Transverse colon (tissue), 4 donors: ENCODE data around the gene KCTD11. TPM values are rescaled to one million over a fixed set of nuclear protein-coding genes. Genes with fewer than 3 reads are reported as not detected.

Experiments
- DNase-seq: peaks from one replicate; pipeline ENCODE4 v3.0.0-alpha.2; 2019
- H3K27ac ChIP-seq, 4 donors: fragments of 200-600 bp; sonication (generic); 2 replicates each; pipeline ENCODE4 v1.5.1; 2016 to 2018; ENCODE audit warnings: inconsistent platforms in 4 of 4
- H3K27me3 ChIP-seq: fragments of 200-600 bp; sonication (generic); 2 replicates; pipeline ENCODE4 v1.5.1; 2017; ENCODE audit warnings: inconsistent platforms
- H3K36me3 ChIP-seq, 4 donors: fragments of 200-600 bp; sonication (generic); 2 replicates each; pipeline ENCODE4 v1.5.1; 2017 to 2019; ENCODE audit warnings: inconsistent platforms in 4 of 4
- H3K4me1 ChIP-seq, 4 donors: fragments of 200-600 bp; sonication (generic); 2 replicates each; pipeline ENCODE4 v1.5.1; 2017 to 2020; ENCODE audit warnings: inconsistent platforms in 4 of 4
- H3K4me3 ChIP-seq, 4 donors: fragments of 200-600 bp; sonication (generic); 1 replicate in 1 of 4; 2 replicates in 3 of 4; pipeline versions ENCODE4 v1.5.1 to v1.6.1; 2017 to 2019; ENCODE audit warnings: inconsistent platforms in 4 of 4
- H3K9me3 ChIP-seq, 2 donors: fragments of 200-600 bp; sonication (generic); 2 replicates each; pipeline ENCODE4 v1.5.1; 2017 to 2019; ENCODE audit warnings: inconsistent platforms in 2 of 2
- CTCF ChIP-seq, 5 experiments: fragments of 200-600 bp in 3 of 5; fragments of 450-650 bp in 2 of 5; sonication (generic) in 3 of 5; IDR thresholded peaks; 1 replicate in 2 of 5; 2 replicates in 3 of 5; pipeline ENCODE4 v1.5.1; 2016 to 2017; ENCODE audit warnings: antibody characterized with exemption in 5 of 5, inconsistent platforms in 3 of 5, mild to moderate bottlenecking in 2 of 5, moderate library complexity in 1 of 5
- EP300 ChIP-seq: sonication (generic); formaldehyde crosslinking; IDR thresholded peaks from one replicate; pipeline ENCODE4 v1.6.1; 2017; ENCODE audit warnings: antibody characterized with exemption, low read depth
- POLR2A ChIP-seq: fragments of 450-650 bp; IDR thresholded peaks from one replicate; pipeline ENCODE4 v1.6.1; 2016; ENCODE audit warnings: antibody characterized with exemption, mild to moderate bottlenecking, moderate library complexity
- POLR2AphosphoS5 ChIP-seq, 3 donors: sonication (generic); formaldehyde crosslinking; IDR thresholded peaks; one replicate each; pipeline ENCODE4 v1.6.1; 2016; ENCODE audit warnings: antibody characterized with exemption in 3 of 3
- WGBS, 2 donors: methylation state at CpG; one replicate each; pipeline ENCODE4 v1.1.5; 2018; ENCODE audit warnings: low coverage in 1 of 2; 5-methylcytosine and 5-hydroxymethylcytosine counted together
- in situ Hi-C, 4 donors: fragments of 200-750 bp; cut with MboI; loops; one replicate each; pipeline versions ENCODE4 v1.15.0 to v1.15.1; 2017; ENCODE audit warnings: low sequenced_read_pairs in 3 of 4, low pct_ligation_motif_present in 1 of 4, low pct_unique_long_range_greater_than_20kb in 1 of 4
- intact Hi-C: fragments of 100-400 bp; cut with DNase I; formaldehyde crosslinking; loops from one replicate; pipeline ENCODE4 v1.15.1; 2023; ENCODE audit warnings: low total_unique reads
- small RNA-seq, 4 donors: library from RNA; depleted of rRNA; stranded (forward); fragments of <200 nt; gene quantifications; one replicate each; pipeline ENCODE3, GENCODE V24; 2016
- total RNA-seq, 4 donors: library from RNA; depleted of rRNA; stranded (reverse); fragments of >200 nt; gene quantifications; one replicate each; pipeline ENCODE4 v1.1.0, GENCODE V29; 2016

Gene KCTD11
- total RNA-seq, 4 donors from 2014 or later: 1.2 to 10.8 (median 7.8) TPM

GRCh38 chr17:7403977-7404736, 52.2 kb downstream of the KCTD11 start, which contains the start of gene TMEM256:
Gene TMEM256, minus strand, starts transcription at chr17:7404097. Its CDS starts 13 bp downstream, at chr17:7404084.
- DNase-seq: peak; percentile 99
- H3K27ac ChIP-seq: peak within 1 kb of the TSS; percentile 86 to 98 (median 94)
- peaks cover 13 to 32% (median 22%) of the 10 kb centered on the region in 4 donors for H3K4me1 ChIP-seq
- in situ Hi-C loops (no loop called here), intact Hi-C loops (no loop called here)
- no peaks in the 10 kb centered on the region for H3K9me3 ChIP-seq
- peak in 1 of 5 experiments; percentile 41 for TF ChIP-seq CTCF (IDR thresholded peaks at IDR 0.05)
- TF ChIP-seq POLR2A: peak; percentile 98
- no peak for TF ChIP-seq EP300
- peak; percentile 99 for TF ChIP-seq POLR2AphosphoS5 (IDR thresholded peaks at IDR 0.05)
- 1% methylated on average over 38 of the region's 49 CpGs; no CpG with 5 or more reads in 1 of the 2 donors for WGBS, 2 donors
- H3K36me3 ChIP-seq: no peaks in the 10 kb centered on the region
- H3K4me3 ChIP-seq: peak within 1 kb of the TSS; percentile 50 to 84 (median 66)
- H3K27me3 ChIP-seq: peaks cover 17% of the 10 kb centered on the region

Small RNA genes lying within 50 kb of the gene (small RNA-seq; reads per million reads assigned to genes)
- gene AC026954.2: 0 reads per million in 4 donors

Other genes with a start within 250 kb of the KCTD11 start
- gene ASGR2, start 237.3 kb upstream of the KCTD11 start, total RNA-seq: under 1 TPM in 1 of 4 donors, not detected in 3; 0.32 TPM
- gene ASGR1, start 172.8 kb upstream of the KCTD11 start, total RNA-seq: under 1 TPM in 2 of 4 donors, not detected in 2; 0.48 to 0.82 TPM
- gene DLG4, start 132.3 kb upstream of the KCTD11 start, total RNA-seq: 10 to 100 TPM in 1 of 4 donors, 1 to 10 TPM in 3; 2.4 to 15.7 (median 6.1) TPM
- gene ACADVL, start 132.2 kb upstream of the KCTD11 start, total RNA-seq: 1,000 to 10,000 TPM in 3 of 4 donors, 100 to 1,000 TPM in 1; 877 to 3,047 (median 1,981) TPM
- gene DVL2, start 117.6 kb upstream of the KCTD11 start, total RNA-seq: 100 to 1,000 TPM in 2 of 4 donors, 10 to 100 TPM in 2; 35.9 to 182 (median 69.2) TPM
- gene PHF23, start 112.7 kb upstream of the KCTD11 start, total RNA-seq: 10 to 100 TPM; 20.6 to 33.5 (median 27.8) TPM
- 100 to 1,000 TPM; 209 to 479 (median 394) TPM for gene GABARAP, start 109.7 kb upstream of the KCTD11 start, total RNA-seq
- 100 to 1,000 TPM in 1 of 4 donors, 10 to 100 TPM in 3; 52.3 to 113 (median 60.4) TPM for gene CTDNEP1, start 100.4 kb upstream of the KCTD11 start, total RNA-seq
- gene ELP5, start 99.9 kb upstream of the KCTD11 start, total RNA-seq: 10 to 100 TPM in 3 of 4 donors, 1 to 10 TPM in 1; 4.9 to 36.2 (median 30.3) TPM
- 1,000 to 10,000 TPM in 1 of 4 donors, 100 to 1,000 TPM in 3; 571 to 1,162 (median 940) TPM for gene CLDN7, start 89.7 kb upstream of the KCTD11 start, total RNA-seq
- gene SLC2A4, start 70.4 kb upstream of the KCTD11 start, total RNA-seq: 10 to 100 TPM in 3 of 4 donors, 1 to 10 TPM in 1; 9.7 to 35.5 (median 20.3) TPM
- gene YBX2, start 57.5 kb upstream of the KCTD11 start, total RNA-seq: 100 to 1,000 TPM in 1 of 4 donors, 10 to 100 TPM in 3; 23.1 to 151 (median 43.4) TPM
- 100 to 1,000 TPM in 3 of 4 donors, 10 to 100 TPM in 1; 91.3 to 188 (median 149) TPM for gene EIF5A, start 44.5 kb upstream of the KCTD11 start, total RNA-seq
- 100 to 1,000 TPM in 3 of 4 donors, 10 to 100 TPM in 1; 96.5 to 578 (median 150) TPM for gene GPS2, start 36.8 kb upstream of the KCTD11 start, total RNA-seq
- gene NEURL4, start 22.8 kb upstream of the KCTD11 start, total RNA-seq: 100 to 1,000 TPM in 1 of 4 donors, 10 to 100 TPM in 3; 27.8 to 109 (median 35.0) TPM
- gene ACAP1, start 15.6 kb upstream of the KCTD11 start, total RNA-seq: 10 to 100 TPM in 2 of 4 donors, 1 to 10 TPM in 2; 4.8 to 21.0 (median 10.0) TPM
- gene TMEM95, start 3.0 kb downstream of the KCTD11 start, total RNA-seq: not detected
- 100 to 1,000 TPM in 1 of 4 donors, 10 to 100 TPM in 3; 38.9 to 110 (median 53.2) TPM for gene TNK1, start 28.9 kb downstream of the KCTD11 start, total RNA-seq
- 10 to 100 TPM; 13.2 to 32.4 (median 18.4) TPM for gene PLSCR3, start 42.4 kb downstream of the KCTD11 start, total RNA-seq
- gene TMEM256, start 51.9 kb downstream of the KCTD11 start, total RNA-seq: 100 to 1,000 TPM in 2 of 4 donors, 10 to 100 TPM in 1, 1 to 10 TPM in 1; 10.0 to 129 (median 85.6) TPM
- gene NLGN2, start 55.7 kb downstream of the KCTD11 start, total RNA-seq: 10 to 100 TPM in 1 of 4 donors, 1 to 10 TPM in 3; 2.2 to 12.3 (median 3.9) TPM
- gene SPEM1, start 68.2 kb downstream of the KCTD11 start, total RNA-seq: not detected
- gene SPEM2, start 73.5 kb downstream of the KCTD11 start, total RNA-seq: not detected
- gene SPEM3, start 76.7 kb downstream of the KCTD11 start, total RNA-seq: not detected
- 10 to 100 TPM in 3 of 4 donors, 1 to 10 TPM in 1; 8.8 to 26.1 (median 16.3) TPM for gene TMEM102, start 83.3 kb downstream of the KCTD11 start, total RNA-seq
- 1 to 10 TPM in 3 of 4 donors, not detected in 1; 1.6 to 2.4 (median 1.9) TPM for gene FGF11, start 87.3 kb downstream of the KCTD11 start, total RNA-seq
- 10 to 100 TPM in 1 of 4 donors, 1 to 10 TPM in 2, not detected in 1; 5.8 to 10.3 (median 8.9) TPM for gene CHRNB1, start 92.9 kb downstream of the KCTD11 start, total RNA-seq
- 10 to 100 TPM; 18.3 to 48.6 (median 23.2) TPM for gene ZBTB4, start 127.5 kb downstream of the KCTD11 start, total RNA-seq
- not detected for gene SLC35G6, start 129.3 kb downstream of the KCTD11 start, total RNA-seq
- 100 to 1,000 TPM in 3 of 4 donors, 10 to 100 TPM in 1; 91.3 to 321 (median 127) TPM for gene POLR2A, start 132.2 kb downstream of the KCTD11 start, total RNA-seq
- gene TNFSF12, start 196.9 kb downstream of the KCTD11 start, total RNA-seq: 10 to 100 TPM; 20.8 to 53.1 (median 31.5) TPM
- 10 to 100 TPM; 19.7 to 94.3 (median 59.8) TPM for gene TNFSF13, start 206.6 kb downstream of the KCTD11 start, total RNA-seq
- gene SENP3, start 209.8 kb downstream of the KCTD11 start, total RNA-seq: 100 to 1,000 TPM in 1 of 4 donors, 10 to 100 TPM in 3; 37.0 to 159 (median 45.2) TPM
- gene CD68, start 227.5 kb downstream of the KCTD11 start, total RNA-seq: 100 to 1,000 TPM in 1 of 4 donors, 10 to 100 TPM in 2, 1 to 10 TPM in 1; 3.8 to 102 (median 35.1) TPM
- gene MPDU1, start 231.7 kb downstream of the KCTD11 start, total RNA-seq: 100 to 1,000 TPM in 3 of 4 donors, 10 to 100 TPM in 1; 97.9 to 312 (median 157) TPM
- 1 to 10 TPM in 2 of 4 donors, not detected in 2; 2.3 to 4.3 TPM for gene SOX15, start 237.9 kb downstream of the KCTD11 start, total RNA-seq